IPS DF 4.7 (cell line): ENCODE data around the gene ADGRB3.
A peak's percentile ranks its signal among the peaks of the same experiment; 100 is the strongest.
"Not testable (repeated sequence)": the region's sequence is repeated elsewhere in the genome, so short reads cannot be mapped to it uniquely, and the experiment has no call there.

Experiments
- DNase-seq: peaks from one replicate; pipeline ENCODE4 v3.0.0-alpha.2; 2013; ENCODE audit warnings: low spot score; ENCODE audit errors: extremely low read depth

The ADGRB3 gene

GRCh38 chr6:68738039-68738438 is 103.0 kb downstream of the ADGRB3 start:
- peak; percentile 7 for DNase-seq

GRCh38 chr6:68740828-68741500 is 105.9 kb downstream of the ADGRB3 start:
- DNase-seq, result no peak

DNA sequence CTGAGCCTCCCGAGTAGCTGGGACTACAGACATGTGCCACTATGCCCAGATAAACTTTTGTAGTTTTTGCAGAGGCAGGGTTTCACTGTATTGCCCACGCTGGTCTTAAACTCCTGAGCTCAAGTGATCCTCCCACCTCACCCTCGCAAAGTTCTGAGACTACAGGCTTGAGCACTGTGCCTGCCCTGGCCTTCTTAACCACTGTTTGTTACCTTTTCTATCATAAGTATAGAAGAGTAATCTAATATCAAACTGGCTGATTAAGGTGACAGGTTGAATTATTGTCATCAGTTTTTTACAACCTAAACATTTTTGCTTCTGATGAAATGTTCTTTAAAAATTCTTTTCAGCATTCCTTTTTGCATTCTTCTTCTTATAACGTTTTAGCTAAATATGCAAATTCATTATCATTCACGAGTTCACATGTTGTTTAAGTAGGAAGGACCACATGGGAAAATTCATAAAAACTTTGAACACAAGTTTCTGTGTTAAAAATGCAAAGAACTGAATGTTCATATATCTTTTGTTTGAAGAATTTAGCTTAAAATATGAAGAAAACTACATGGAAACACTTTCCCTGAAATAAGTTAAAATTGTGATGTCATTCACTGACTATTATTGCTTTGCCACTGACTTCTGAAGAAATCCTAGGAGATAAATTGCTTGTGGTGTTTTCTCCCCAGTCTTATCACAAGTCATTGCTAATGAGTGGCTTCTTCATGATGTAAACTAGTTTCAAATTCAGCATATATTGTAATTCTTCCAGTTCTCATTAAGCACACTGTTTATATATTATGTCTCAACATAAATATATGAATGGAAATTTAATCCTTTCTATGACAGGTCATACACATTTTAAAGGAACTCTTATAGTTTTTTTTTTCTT is 106.7 kb downstream of the ADGRB3 start:
- DNase-seq, result no peak

GRCh38 chr6:68743099-68743498 is 108.0 kb downstream of the ADGRB3 start:
- no peak for DNase-seq

DNA sequence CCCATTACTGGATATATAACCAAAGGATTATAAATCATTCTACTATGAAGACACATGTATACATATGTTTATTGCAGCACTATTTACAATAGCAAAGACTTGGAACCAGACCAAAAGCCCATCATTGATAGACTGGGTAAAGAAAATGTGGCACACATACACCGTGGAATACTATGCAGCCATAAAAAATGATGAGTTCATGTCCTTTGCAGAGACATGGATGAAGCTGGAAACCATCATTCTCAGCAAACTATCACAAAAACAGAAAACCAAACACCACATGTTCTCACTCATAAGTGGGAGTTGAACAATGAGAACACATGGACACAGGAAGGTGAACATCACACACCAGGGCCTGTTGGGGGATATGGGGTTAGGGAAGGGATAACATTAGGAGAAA is 109.3 kb downstream of the ADGRB3 start:
- not testable (repeated sequence) for DNase-seq

DNA sequence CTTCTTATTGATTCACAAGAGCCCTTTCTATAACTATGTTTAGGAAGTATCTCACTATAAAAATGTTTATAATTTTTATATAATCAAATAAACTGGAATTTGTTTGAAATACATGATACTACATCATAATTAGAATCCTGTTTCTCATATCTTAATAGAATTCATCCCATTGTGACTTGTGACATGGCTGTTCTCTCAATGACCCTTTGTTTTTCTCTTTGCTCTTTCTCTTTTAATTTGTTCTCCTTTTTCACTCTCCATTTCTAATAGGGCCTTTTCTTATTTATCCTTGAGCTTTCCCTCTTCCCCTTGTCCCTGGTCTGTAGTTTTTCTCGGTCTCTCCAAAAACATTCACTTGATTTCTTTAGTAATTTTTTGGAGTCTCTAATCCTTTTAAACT is 111.3 kb downstream of the ADGRB3 start:
- no peak for DNase-seq

- no peak for DNase-seq
Measured at GRCh38 chr6:68747110-68747790, 112.2 kb downstream of the ADGRB3 start.

GRCh38 chr6:68747832-68748231 is 112.8 kb downstream of the ADGRB3 start:
- not testable (repeated sequence) for DNase-seq

DNA sequence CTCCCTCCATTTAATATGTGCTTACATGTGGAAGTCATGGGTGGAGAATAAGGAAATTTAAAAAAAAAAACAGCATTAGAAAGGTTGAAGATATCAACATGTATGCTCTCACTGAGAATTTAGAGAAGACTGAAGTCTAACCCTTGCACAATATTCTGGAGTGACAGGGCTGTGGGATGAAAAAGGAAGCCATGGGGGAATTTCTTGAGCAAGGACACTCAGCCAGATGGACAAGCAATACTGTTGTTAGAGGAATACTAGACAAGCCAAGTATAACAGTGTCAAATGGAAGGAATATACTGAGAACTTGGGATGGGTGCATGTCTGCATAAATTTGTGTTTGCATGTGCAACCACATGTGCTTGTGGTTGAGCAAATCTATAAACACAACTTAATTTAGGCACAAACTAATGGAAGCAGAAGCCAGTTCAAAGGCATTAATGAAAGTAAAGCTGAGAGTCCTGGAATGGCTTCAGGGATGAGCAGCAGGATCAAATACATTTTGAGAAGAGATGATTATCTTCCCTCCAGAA is 119.7 kb downstream of the ADGRB3 start:
- DNase-seq, result no peak

GRCh38 chr6:68756454-68757375 is 121.6 kb downstream of the ADGRB3 start:
- no peak for DNase-seq

- no peak for DNase-seq
Measured at GRCh38 chr6:68757821-68758220, 122.7 kb downstream of the ADGRB3 start.

DNA sequence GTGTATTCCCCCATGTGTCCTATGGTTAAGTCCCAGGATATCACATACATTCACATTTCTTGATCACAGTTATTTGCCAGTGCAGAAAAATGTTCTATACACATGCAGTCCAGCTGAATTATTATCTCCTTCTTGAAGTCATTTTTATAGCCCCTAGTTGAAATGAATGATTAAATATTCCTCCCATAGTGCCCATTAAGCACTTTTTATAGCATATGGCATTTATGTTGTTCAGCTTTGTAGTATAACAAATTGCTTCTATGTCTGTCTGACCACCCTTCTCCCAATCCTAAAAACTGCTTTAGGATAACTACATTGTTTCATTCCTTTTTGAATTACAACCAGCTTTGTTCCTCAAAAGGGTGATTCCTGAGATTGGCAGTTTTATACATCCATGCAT is 123.5 kb downstream of the ADGRB3 start:
- no peak for DNase-seq

DNA sequence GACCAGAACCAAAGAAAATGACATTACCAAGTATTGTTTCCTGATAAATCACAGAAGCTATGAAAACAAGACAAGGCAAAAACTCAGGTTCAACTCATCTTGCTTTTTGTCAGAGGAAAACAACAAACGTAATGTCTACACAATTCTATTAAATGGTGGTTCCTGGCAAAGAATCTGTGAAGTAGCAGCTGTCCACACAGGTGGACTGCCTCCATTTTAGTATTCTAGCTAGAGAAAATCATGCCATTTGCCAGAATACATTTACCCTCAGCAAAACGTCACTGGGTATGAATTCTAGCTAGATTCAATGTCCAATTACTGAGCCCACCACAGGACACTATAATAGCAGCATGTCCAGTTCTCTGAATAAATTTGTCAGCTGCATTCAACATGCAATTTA is 125.4 kb downstream of the ADGRB3 start:
- DNase-seq, result no peak

GRCh38 chr6:68760941-68761676 is 126.0 kb downstream of the ADGRB3 start:
- no peak for DNase-seq

- no peak for DNase-seq
Measured at GRCh38 chr6:68761985-68762384, 126.9 kb downstream of the ADGRB3 start.

GRCh38 chr6:68771426-68771825 is 136.3 kb downstream of the ADGRB3 start:
- no peak for DNase-seq

- DNase-seq, result no peak
Measured at GRCh38 chr6:68774843-68775242, 139.8 kb downstream of the ADGRB3 start.

- DNase-seq, result no peak
Measured at GRCh38 chr6:68776354-68776753, 141.3 kb downstream of the ADGRB3 start.

GRCh38 chr6:68777956-68778355 is 142.9 kb downstream of the ADGRB3 start:
- DNase-seq, result no peak

DNA sequence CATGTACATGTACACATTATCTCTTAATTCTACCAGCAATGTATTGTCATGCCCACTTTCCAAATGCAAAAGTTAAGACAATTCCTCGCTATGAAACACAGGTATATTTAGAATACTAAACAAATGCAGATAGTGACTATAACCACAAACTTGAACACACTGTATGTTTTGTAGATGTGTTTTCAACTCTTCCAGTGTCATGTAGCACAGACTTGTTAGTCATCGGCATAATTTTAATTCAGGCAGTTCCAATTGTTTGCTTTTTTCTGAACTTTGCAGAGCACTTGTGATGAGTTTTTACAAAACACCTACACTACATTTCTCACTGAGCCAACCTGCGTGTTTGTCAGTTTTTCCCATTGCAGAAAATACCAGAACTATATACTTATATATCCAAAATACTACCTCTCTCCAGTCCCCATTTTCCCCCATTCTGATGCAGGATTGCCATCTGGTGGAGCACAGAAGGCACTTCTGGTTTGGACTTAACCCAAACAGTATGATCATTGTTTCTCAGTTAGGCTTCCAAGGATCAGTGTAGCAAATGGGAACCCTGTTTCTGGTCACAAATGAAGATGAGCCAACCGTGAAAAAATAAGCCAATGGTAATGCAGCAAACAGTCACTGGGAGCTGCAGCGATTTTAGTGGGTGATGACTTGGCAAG is 143.4 kb downstream of the ADGRB3 start:
- no peak for DNase-seq
